ENCODE results near the gene DMGDH. TPM values are rescaled to one million over a fixed set of nuclear protein-coding genes. Genes with fewer than 3 reads are reported as not detected.

The DMGDH gene
- total RNA-seq, 4 donors from 2014 or later = 0.64 to 3.1 (median 1.7) TPM; not detected in 1

GRCh38 chr5:78992146-78992545, 77.3 kb downstream of the DMGDH start:
- intact Hi-C loops (cut with DNase I) = no loop called here
- H3K36me3 ChIP-seq = no peaks in the 10 kb centered on the region
- H3K27ac ChIP-seq = no peak overlapping the region
- DNase-seq = no peak
- no peaks in the 10 kb centered on the region for H3K4me1 ChIP-seq
- no peaks in the 10 kb centered on the region for H3K27me3 ChIP-seq
- TF ChIP-seq CTCF (IDR thresholded peaks at IDR 0.05) = no peak
- TF ChIP-seq POLR2A (IDR thresholded peaks at IDR 0.05) = no peak
- WGBS, 2 donors = 76 to 79% methylated on average over 2 of the region's 2 CpGs
- H3K9me3 ChIP-seq = no peaks in the 10 kb centered on the region
- no peak overlapping the region for H3K4me3 ChIP-seq

- intact Hi-C loops (cut with DNase I) = no loop called here
- DNase-seq = no peak
- Histone ChIP-seq H3K9me3 (no peaks in the 10 kb centered on the region), H3K27me3 (no peaks in the 10 kb centered on the region), H3K36me3 (no peaks in the 10 kb centered on the region), H3K4me3 (no peak overlapping the region), H3K4me1 (peaks cover 7 to 17% (median 9%) of the 10 kb centered on the region in 3 donors), H3K27ac (no peak overlapping the region)
- WGBS, 2 donors = 97% methylated on average over 6 to 12 of the region's 12 CpGs
- TF ChIP-seq CTCF (IDR thresholded peaks at IDR 0.05) (no peak), POLR2A (IDR thresholded peaks at IDR 0.05) (no peak)
Measured at GRCh38 chr5:78989080-78989479, 80.4 kb downstream of the DMGDH start.

GRCh38 chr5:78985725-78986223, 83.7 kb downstream of the DMGDH start:
- H3K4me3 ChIP-seq = peak overlapping the region; percentile 66 to 93 (median 86)
- WGBS, 2 donors = 3 to 22% methylated on average over 8 to 10 of the region's 11 CpGs
- DNase-seq = no peak

GRCh38 chr5:78985116-78985724, 84.3 kb downstream of the DMGDH start, which contains the start of gene ARSB:
Gene ARSB, minus strand, starts transcription at chr5:78985310. Its CDS starts 62 bp downstream, at chr5:78985248.
- Histone ChIP-seq H3K9me3 (no peaks in the 10 kb centered on the region), H3K27ac (peak within 1 kb of the TSS; percentile 87 to 99 (median 96)), H3K4me3 (peak within 1 kb of the TSS; percentile 66 to 93 (median 86)), H3K4me1 (peaks cover 11 to 35% (median 17%) of the 10 kb centered on the region in 3 donors), H3K27me3 (no peaks in the 10 kb centered on the region), H3K36me3 (no peaks in the 10 kb centered on the region)
- 0% methylated on average over 5 to 15 of the region's 57 CpGs for WGBS, 2 donors
- intact Hi-C loops (cut with DNase I) = no loop called here
- peak in 1 of 4 donors; percentile 70 for TF ChIP-seq POLR2A (IDR thresholded peaks at IDR 0.05)
- TF ChIP-seq CTCF (IDR thresholded peaks at IDR 0.05) = peak in 1 of 6 experiments; percentile 6
- DNase-seq = no peak

More at GRCh38 chr5:78985725-78986223, 83.7 kb downstream of the DMGDH start:
- Histone ChIP-seq H3K36me3 (no peaks in the 10 kb centered on the region), H3K27ac (peak overlapping the region; percentile 87 to 99 (median 96)), H3K9me3 (no peaks in the 10 kb centered on the region), H3K27me3 (no peaks in the 10 kb centered on the region), H3K4me1 (peaks cover 11 to 35% (median 17%) of the 10 kb centered on the region in 3 donors)
- no peak for TF ChIP-seq CTCF (IDR thresholded peaks at IDR 0.05)
- TF ChIP-seq POLR2A (IDR thresholded peaks at IDR 0.05) = no peak
- intact Hi-C loops (cut with DNase I) = no loop called here

- H3K4me3 ChIP-seq = peak overlapping the region; percentile 66 to 93 (median 86)
- H3K9me3 ChIP-seq = no peaks in the 10 kb centered on the region
- 0% methylated on average over 5 to 6 of the region's 79 CpGs for WGBS, 2 donors
- H3K27me3 ChIP-seq = no peaks in the 10 kb centered on the region
- peak overlapping the region; percentile 87 to 99 (median 96) for H3K27ac ChIP-seq
- peaks cover 11 to 35% (median 17%) of the 10 kb centered on the region in 3 donors for H3K4me1 ChIP-seq
- peak; percentile 28 for DNase-seq
- peak in 1 of 4 donors; percentile 72 for TF ChIP-seq POLR2A (IDR thresholded peaks at IDR 0.05)
- TF ChIP-seq CTCF (IDR thresholded peaks at IDR 0.05) = peak in 5 of 6 experiments; percentile 23 to 52 (median 38)
- intact Hi-C loops (cut with DNase I) = no loop called here
- no peaks in the 10 kb centered on the region for H3K36me3 ChIP-seq
Measured at GRCh38 chr5:78984439-78985115, 84.9 kb downstream of the DMGDH start.
